GM18499 (cell line): ENCODE data around the gene PPARA.
"Not testable (repeated sequence)": the region's sequence is repeated elsewhere in the genome, so short reads cannot be mapped to it uniquely, and the experiment has no call there.

Source experiments
- ATAC-seq: cut with Tn5 transposase; IDR thresholded peaks from one replicate; pipeline ENCODE4 v1.9.1; 2021; ENCODE audit warnings: moderate number of reproducible peaks; ENCODE audit not compliant: insufficient read depth, unreplicated experiment

PPARA gene

DNA sequence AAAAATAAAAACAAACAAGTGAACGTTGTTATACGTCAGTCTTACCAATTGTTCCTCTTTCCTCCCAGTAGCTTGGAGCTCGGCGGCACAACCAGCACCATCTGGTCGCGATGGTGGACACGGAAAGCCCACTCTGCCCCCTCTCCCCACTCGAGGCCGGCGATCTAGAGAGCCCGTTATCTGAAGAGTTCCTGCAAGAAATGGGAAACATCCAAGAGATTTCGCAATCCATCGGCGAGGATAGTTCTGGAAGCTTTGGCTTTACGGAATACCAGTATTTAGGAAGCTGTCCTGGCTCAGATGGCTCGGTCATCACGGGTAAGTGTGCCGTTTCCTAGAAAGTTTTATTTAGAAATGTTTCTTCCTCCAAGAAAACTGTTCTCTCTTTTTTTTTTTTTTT lies 47.9 kb downstream of the PPARA start:
- ATAC-seq: no peak

DNA sequence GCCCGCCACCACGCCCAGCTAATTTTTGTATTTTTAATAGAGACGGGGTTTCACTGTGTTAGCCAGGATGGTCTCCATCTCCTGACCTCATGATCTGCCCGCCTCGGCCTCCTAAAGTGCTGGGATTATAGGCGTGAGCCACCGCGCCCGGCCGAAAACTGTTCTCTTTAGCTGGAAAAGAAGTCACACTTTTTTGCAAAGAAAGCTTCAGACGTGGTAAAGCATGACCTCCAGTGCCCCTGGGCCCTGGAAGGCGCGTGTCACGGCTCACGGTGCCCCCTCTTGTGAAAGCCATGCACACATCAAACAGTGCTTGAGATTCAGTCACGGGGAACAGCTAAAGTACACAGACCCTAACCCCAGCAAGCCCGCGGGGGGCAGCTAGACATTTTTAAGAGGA lies 48.5 kb downstream of the PPARA start:
- not testable (repeated sequence) for ATAC-seq

DNA sequence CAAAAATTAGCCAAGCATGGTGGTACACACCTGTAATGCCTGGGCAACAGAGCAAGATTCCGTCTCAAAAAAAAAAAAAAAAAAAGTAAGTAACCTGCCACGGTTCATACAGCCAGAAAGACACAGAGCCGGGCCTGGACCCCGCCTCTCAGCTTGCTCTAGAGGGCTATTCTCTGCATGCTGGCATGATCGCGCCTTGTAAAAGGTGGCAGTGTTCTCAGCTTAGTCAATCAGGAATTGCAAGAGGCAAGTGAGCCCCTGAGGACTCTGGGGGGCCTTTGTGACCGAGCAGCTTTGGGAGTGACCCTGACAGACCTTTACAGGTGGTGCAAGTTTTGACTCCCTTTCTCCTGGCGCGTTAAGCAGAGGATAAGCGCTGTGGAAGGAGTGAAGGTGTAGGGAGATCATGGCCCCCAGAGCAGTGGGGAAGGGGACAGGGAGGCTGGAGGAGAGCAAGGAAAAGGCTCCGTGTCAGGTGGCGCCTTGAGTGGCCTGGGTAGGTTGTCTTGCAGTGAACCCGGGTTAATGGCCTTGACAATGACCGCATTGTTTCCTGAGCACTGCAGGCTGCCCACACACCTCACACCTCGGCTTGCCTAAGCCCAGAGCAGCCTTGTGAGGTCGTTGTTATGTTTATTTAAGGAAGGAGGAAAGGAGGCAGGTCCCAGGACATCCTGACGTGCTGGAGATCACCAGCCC lies 50.9 kb downstream of the PPARA start:
- ATAC-seq: no peak

DNA sequence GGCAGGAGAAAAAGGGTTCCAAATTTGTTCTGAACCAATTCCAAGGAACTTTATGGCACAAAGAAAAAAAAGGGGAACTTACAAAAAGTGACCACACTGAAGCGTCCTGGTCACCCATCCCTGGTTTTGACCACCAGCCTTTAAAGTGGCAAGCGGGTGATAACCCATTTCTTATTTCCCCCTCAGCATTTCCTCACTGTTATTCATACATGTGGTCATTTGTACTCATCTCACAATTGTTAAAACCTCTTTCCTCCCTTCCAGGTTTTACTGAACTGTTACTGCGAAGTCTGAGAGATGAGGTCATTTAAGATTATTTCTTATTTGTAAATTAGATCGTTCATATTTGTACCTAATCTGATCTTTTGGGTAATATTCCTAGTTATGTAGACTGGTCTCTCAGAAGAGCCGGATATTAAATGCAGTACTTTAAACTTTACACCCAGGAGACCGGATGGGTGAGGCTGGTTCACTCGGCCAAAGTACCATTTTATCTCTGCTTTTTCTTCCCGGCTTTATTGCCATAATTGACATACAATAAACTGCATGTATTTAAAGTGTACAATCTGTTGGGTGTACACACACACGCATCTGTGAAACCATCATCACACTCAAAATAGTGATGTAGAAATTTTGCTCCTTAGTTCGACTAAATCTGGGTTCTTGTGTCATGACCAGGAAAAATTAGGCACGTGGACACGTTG lies 52.7 kb downstream of the PPARA start:
- ATAC-seq: no peak

DNA sequence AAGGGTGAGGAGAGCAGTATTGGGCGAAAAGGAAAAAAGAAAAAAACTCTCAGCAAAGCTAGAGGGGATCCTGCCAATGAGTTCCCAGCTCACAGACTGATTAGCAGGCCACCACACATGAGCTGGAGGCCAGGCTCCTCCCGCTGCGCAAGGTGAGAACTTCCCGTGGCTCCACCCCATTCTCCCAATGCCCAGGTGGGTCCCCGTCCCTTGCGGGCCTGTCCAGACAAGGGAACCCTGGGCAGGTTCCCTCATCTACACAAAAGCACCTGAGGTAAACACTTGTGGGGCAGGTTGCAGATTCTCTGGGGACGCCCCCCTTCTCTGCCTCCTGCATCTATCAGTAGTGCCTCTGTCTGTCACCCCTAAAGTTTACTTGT lies 53.3 kb downstream of the PPARA start:
- ATAC-seq: no peak

DNA sequence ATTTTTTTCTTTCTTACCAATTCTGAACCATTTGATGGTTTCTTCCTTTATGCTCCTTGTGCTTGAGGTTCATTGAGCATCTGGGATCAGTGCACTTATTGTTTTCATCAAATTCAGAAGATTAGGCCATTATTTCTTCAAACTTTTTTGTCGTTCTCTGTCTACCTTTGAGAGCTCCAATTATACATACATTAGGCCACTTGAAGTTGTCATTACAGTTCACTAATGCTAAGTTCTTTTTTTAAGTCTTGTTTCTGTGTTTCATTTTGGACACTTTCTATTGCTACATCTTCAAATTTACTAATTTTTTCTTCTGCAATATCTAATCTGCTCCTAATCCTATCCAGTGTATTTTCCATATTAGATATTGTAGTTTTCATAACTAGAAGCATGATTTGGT lies 58.9 kb downstream of the PPARA start:
- ATAC-seq: no peak

DNA sequence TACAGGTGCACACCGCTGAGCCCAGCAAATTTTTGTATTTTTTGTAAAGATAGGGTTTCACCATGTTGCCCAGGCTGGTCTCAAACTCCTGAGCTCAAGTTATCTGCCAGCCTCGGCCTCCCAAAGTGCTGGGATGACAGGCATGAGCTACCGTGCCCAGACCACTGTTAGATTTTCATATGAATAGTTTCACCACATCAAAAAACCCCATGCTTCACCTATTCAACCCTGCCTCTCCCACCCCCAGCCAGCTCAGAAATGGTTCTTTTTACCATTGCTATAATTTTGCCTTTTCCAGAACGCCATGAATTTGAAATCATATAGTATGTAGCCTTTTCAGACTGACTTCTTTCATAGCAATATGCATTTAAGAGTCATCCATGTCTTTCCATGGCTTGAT lies 61.9 kb downstream of the PPARA start:
- no peak for ATAC-seq

DNA sequence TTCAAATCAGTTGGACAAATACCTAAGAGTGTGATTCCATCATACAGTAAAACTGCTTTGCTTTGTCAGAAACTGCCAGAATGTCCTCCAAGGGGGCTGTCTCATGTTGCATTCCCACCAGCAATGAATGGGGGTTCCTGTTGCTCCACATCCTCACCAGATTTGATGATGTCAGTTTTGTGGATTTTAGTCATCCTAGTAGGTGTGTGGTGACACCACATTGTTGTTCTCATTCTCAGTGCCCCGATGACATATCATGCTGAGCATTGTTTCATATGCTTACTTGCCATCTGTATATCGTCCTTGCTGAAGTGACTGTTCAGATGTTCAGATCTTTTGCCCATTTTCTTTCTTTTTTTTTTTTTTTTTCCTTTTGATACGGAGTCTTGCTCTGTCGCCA lies 62.7 kb downstream of the PPARA start:
- no peak for ATAC-seq

DNA sequence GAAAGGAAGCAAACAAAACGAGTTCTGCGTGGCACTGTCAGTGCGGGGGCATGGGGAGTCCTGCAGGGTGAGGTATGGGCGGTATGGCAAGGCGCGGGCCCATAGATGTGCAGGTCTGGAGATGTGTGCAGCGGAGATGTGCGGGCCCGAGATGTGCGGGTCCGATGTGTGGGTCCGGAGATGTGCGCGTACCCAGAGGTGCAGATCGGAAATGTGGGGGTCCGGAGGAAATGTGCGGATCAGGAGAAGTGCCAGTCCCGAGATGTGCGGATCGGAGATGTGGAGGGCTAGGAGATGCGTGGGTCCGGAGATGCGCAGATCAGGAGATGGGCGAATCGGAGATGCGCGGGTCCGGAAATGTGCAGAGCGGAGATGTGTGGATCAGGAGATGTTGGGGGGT lies 63.8 kb downstream of the PPARA start:
- ATAC-seq: no peak

DNA sequence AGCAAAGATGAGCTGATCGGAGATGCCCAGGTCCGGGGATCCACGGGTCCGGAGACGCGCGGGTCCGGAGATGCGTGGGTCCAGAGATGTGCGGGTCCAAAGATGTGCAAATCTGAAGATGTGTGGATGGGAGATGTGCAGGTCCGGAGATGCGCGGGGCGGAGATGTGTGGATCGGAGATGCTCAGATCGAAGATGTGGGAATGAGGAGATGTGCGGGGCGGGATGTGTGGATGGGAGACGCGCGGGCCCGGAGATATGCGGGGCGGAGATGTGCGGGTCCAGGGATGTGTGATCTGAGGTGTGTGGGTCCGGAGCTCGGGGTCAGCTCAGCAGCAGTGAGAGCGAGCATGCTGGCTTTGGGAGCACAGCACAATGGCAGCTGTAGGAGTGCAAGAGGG lies 64.3 kb downstream of the PPARA start:
- no peak for ATAC-seq

DNA sequence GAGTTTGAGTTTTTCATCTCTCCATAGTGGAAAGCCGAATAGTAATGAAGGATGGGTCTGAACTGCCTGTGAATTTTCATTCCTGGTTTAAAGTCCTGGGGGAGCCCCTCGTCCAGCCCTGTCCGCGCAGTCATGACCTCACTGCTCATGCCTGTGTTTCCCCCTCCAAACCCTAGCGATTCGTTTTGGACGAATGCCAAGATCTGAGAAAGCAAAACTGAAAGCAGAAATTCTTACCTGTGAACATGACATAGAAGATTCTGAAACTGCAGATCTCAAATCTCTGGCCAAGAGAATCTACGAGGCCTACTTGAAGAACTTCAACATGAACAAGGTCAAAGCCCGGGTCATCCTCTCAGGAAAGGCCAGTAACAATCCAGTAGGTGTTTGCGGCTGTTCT lies 69.3 kb downstream of the PPARA start:
- ATAC-seq: no peak

DNA sequence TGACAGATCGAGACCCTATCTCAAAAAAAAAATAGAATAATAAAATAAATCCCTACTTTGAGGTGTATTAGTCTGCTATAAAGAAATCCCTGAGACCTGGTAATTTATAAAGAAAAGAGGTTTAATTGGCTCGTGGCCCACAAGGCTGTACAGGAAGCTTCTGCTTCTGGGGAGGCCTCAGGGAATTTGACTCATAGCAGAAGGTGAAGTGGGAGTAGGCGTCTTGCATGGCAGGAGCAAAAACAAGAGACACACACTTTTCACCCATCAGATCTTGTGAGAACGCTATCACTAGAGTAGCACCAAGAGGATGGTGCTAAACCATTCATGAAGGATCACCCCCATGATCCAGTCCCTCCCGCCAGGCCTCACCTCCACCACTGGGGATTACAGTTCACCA lies 70.6 kb downstream of the PPARA start:
- no peak for ATAC-seq

DNA sequence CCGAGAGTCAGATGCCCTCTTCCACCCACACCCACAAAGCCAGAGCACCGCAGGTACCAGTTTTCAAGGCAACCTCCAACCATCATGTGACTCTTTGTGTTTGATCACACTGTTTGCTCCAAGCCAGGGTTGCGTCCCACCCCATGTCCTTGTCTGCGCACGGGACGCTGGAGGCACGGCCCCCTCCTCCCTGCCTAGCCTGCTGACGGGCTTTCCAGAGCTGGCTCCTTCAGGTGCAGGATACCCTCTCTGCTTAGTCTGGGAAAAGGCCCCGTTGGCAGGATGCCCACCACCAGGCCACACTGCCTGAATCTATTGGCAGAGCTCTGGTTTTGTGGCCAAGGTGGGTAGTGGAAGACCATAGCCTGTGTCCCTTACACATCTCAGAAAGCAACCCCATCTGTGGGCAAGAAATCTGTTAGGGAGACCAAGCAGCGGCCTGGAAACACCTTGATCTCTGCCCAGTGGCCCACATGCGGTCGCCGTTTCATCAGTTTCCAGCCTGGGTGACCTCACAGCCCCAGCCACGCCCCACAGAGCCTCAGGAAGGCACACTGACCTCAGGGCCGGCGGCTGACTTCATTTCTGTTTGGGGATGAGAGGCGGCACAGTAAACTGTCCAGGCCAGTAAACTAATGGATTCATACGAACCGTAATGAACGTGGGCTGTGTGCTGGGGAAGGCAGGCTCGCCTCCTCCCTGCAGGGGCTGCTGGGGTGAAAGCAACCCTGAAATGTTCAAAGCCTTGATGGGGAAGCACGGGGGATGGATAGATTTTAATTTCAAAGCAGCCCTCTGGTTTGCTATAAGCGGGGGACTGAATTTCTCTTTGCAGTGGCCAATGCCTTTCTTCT lies 73.9 kb downstream of the PPARA start:
- no peak for ATAC-seq

DNA sequence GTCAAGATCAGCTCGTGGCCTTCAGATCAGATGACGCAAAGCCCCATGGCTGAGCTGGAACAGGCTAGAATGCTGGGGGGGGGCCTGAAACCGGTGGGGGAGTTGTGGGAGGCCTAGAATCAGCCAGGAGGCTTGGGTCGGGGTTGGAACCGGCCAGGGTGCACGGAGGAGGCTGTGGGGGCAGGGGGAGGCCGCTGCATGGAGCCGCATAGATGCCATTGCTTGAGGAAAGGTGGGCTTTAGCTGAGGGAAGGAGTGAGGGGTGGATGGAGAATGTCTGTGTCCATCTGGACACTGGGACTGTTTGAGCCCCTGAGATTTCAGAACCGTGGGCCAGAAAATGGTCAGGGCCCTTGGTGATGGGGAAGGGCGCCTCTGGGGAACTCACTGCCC lies 74.6 kb downstream of the PPARA start:
- ATAC-seq: no peak

DNA sequence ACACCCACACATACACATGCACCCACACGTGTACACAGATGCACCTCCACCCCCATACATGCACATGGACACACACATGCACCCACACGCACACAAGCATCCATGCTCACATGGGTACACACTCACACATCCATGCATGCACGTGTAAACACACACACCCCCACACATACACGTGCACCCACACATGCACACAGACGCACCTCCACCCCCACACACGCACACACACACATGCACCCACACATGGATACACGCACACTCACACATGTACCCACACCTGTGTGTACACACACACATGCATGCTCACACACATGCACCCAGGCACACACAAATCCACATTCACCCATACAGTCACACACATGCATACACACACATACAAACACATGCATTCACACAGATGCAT lies 75.3 kb downstream of the PPARA start:
- no peak for ATAC-seq

DNA sequence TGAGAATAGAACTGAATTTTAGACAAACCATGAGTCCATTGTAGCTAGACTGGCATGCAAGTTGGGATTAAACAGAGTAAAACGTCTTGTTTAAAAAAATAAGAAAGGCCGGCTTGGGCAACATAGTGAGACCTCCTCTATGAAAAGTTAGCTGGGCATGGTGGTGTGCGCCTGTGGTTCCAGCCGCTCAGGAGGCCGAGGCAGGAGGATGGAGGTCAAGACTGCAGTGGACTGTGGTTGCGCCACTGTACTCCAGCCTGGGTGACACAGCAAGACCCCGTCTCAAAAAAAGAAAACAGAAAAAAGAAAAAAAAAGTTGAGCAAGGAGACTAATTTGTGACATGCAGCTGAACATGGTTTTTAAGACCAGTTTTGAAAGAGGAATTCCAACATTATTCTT lies 76.3 kb downstream of the PPARA start:
- no peak for ATAC-seq

DNA sequence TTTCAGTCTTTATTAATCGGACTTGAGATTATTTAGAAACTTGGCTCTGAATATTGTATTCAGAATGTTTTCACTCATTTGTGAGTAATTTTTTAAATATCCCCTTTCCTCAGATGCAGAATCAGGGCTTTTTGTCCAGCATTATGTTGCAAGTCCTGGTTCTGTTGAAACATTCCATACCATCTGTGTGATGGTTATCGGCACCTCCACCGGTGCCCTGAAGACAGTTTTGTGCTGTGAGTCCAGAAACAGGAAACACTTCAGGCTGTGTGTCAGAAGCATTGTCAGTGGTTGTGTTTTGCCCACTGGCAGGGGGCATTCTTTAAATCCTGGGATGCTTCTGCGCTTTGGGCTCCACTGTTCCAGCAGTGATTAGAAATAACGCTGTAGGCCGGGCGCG lies 79.4 kb downstream of the PPARA start:
- no peak for ATAC-seq

DNA sequence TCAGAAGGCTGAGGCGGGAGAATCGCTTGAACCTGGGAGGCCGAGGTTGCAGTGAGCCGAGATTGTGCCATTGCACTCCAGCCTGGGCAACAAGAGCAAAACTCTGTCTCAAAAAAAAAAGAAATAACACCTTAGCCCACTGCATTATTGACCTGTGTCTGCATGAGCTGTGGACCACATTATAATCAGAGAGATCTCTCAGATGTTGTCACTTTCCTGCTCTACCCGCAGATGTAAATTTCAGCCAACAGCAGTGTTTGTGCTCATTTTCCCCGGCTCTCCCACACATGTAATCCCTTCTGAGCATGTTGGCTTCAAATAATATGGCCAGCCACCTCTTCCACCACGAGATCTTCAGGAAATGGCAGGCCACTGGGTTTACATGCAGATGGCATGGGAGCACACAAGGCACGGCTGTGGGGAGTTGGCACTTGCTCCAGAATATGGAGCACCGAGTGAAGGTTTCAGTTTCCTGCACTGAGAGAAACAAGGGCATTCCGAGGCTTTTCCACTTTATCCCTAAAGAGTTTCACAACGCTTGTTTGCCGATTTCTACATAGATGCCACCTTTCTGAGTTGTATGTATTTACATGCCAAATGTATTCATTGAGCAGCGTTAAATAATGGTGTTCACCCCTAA lies 80.1 kb downstream of the PPARA start:
- no peak for ATAC-seq

DNA sequence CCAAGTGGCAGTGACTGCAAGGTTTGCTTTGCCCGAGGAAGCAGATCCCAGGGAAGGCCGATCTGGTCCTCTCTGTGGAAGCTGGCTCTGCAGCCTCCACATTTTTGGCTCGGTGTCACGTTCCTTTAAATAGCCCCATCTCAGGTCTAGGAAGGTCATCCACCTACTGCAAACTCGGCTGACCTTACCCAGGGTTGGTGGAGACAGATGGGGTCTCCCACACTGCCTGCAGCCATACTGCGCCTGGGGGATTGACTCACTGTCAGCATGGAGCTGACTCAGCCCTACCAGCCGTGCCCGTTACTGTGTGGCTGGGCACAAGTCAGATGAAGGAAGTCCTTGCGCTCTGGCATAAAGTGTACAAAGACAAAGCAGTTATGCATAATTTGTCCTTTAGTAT lies 82.9 kb downstream of the PPARA start:
- ATAC-seq: no peak

DNA sequence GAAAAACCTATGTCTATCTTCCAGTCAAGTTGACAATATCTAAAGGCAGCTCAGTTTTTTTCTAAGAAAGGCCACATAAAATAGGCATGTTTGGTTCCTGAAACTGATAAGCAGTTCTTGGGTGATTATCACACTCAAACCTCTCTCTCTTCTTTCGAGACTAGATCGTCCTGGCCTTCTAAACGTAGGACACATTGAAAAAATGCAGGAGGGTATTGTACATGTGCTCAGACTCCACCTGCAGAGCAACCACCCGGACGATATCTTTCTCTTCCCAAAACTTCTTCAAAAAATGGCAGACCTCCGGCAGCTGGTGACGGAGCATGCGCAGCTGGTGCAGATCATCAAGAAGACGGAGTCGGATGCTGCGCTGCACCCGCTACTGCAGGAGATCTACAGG lies 84.6 kb downstream of the PPARA start:
- no peak for ATAC-seq
